ENCODE measurements around the gene TMEM8B.

GRCh38 chr9:35801328-35802128, 27.5 kb upstream of the TMEM8B start:
- TF ChIP-seq CTCF (IDR thresholded peaks at IDR 0.05; ENCODE audit: low read depth, low read length) (no peak), POLR2A (IDR thresholded peaks at IDR 0.05; ENCODE audit: extremely low read depth, insufficient read length) (no peak)
